LNCAP (cell line): ENCODE data around the gene RANBP1.

Experiments used
- TF ChIP-seq, protein P1 (sequence below): fragments of 450-650 bp; IDR thresholded peaks from 2 replicates; pipeline ENCODE4 v1.5.1; 2017; ENCODE audit warnings: mild to moderate bottlenecking

Gene RANBP1

DNA sequence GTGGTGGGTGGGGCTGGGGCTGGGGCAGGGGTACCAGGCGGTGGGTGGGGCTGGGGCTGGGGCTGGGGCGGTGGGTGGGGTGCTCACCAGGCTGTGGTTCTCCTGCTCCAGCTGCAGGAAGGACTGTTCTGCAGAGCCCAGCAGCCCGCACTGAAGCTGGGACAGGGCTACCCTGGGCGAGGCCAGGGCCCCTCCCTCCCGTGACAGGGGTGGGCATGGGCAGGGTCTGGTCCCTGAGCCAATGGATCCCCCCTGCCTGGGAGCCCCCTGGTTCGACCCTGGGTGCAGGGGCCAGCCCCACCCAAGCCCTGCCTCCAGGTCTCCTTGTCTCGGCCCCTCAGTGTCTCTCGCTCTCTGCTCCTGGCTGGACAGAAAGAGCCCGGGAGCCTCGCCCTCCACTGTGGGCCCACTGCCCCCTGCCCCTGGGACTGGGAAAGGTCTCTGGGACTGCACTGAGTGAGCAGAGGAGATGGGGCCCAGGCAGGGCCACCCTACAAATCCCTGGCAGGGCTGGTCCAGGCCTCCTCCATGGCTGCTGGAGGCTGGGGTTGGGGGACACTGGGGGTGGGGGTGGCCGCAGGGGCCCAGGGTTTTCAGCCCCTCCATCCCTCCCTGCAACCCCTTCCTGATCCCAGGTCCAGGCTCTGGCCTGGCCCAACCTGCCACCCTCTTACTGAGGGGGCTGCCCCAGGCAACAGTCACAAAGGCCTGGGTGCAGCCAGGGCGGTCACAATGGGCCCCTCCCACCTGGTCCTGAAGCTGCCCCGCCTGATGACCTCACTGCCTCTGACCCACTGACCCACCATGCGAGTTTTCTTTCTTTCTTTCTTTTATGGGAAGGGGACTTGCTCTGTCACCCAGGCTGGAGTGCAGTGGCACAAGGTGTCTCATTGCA is 34.7 kb downstream of the RANBP1 start, which contains the start of gene CCDC188:
Gene CCDC188 (minus strand): TSS at position 675 of the 895 bp plus-strand sequence. CDS start 69 bp downstream, at position 606.
- TF ChIP-seq, protein P1, sequence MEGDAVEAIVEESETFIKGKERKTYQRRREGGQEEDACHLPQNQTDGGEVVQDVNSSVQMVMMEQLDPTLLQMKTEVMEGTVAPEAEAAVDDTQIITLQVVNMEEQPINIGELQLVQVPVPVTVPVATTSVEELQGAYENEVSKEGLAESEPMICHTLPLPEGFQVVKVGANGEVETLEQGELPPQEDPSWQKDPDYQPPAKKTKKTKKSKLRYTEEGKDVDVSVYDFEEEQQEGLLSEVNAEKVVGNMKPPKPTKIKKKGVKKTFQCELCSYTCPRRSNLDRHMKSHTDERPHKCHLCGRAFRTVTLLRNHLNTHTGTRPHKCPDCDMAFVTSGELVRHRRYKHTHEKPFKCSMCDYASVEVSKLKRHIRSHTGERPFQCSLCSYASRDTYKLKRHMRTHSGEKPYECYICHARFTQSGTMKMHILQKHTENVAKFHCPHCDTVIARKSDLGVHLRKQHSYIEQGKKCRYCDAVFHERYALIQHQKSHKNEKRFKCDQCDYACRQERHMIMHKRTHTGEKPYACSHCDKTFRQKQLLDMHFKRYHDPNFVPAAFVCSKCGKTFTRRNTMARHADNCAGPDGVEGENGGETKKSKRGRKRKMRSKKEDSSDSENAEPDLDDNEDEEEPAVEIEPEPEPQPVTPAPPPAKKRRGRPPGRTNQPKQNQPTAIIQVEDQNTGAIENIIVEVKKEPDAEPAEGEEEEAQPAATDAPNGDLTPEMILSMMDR = no peak

DNA sequence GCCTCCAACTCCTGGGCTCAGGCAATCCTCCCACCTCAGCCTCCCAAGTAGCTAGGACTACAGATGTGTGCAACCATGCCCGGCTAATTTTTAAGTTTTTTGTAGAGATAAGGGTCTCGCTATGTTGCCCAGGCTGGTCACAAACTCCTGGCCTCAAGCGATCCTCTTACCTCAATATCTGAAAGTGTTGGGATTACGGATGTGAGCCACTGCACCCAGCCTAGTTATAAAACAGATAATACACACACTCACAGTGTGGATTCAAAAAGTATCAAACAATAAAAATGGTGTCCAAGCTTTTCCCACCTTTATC is 35.3 kb downstream of the RANBP1 start:
- TF ChIP-seq, protein P1 = no peak

DNA sequence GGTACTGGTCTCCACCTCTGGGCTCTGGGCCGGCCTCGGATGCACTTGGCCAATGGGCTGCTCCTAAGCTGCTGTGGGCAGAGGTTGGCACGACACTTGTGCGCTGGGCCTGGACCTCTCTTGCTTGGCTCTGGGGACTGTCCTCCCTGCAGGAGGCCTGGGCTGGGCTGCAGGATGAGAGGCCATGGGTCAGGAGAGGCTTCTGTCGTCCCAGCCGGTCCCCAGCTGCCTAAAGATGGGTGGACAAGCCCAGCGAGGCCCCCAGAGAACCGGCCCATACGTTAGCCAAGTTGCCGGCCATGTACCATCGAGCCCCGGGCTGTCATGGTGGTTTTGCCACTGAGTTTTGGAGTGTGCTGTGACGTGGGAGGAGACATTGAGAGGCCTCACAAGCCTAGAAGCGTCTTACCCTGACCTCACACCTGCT is 36.6 kb downstream of the RANBP1 start:
- TF ChIP-seq, protein P1 = no peak

DNA sequence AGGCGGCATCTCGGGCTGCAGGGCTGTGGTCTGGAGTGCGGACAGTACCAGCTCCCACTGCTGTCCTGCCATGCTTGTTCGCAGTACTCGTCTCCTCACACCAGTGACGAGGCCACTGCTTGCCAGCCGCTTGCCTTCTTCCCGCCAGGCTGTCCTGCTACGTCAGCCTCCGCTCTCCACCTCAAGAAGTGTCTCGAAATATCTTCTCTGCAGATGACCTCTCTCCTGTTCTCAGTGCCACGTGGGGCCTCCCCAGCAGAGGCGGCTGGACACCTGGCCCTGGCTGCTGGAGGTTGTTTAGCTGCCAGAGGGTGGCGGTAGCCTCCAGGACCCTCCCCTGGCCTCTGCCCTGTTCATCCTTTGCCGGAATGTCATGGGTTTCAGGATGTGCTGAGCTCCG is 38.0 kb downstream of the RANBP1 start:
- TF ChIP-seq, protein P1 = no peak

DNA sequence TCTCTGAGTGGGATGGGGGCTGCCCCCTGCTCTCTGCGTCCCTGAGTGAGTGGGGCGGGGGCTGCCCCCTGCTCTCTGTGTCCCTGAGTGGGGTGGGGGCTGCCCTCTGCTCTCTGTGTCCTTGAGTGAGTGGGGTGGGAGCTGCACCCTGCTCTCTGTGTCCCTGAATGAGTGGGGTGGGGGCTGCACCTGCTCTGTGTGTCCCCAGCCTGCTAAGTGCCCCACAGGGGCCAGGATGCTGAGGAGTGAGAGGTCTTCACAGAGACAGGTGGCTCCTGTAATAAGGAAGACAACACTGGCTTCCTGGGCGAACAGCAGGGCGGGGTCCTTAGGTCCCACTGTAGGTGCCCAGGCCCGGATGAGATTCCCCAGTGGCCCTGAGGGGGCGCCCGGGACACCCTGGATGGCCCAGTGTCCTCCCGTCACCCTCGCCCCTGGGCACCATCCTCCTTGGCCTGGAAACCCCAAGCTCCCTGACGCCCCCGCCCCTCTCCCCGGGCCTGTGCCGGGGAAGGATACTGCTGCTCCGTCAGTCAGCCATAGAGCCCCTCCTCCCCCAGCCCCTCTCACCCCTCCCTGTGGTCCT is 38.8 kb downstream of the RANBP1 start:
- TF ChIP-seq, protein P1 = no peak

DNA sequence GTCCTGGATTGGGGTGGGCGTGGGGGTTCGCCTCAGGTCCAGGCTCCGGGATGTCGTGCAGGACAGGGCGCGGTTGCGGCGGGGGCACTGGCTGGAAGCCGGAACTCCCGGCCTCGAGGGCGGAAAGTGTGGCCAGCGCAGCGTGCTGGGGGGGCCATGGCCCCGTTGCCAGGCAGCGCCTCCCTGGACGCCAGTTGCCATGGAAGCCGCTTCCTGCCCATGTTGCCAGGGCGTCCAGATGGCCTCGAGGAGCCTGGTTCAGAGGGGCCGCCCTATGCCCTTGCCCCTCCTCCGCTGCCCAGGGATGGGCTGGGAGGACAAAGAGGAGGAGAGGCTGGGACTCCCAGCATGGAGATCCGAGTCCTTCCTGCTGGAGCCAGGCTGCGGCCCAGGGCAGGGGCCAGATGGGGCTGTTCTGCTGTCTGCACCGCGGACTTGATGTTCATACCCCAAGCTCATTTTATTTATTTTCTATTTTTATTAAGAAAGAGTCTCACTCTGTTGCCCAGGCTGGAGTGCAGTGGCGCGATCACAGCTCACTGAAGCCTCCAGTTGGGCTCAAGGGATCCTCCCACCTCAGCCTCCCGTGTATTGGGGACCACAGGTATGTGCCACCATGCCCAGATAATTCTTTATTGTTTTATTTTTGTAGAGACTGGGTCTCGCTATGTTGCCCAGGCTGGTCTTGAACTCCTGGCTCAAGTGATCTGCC is 39.6 kb downstream of the RANBP1 start:
- TF ChIP-seq, protein P1 = no peak

DNA sequence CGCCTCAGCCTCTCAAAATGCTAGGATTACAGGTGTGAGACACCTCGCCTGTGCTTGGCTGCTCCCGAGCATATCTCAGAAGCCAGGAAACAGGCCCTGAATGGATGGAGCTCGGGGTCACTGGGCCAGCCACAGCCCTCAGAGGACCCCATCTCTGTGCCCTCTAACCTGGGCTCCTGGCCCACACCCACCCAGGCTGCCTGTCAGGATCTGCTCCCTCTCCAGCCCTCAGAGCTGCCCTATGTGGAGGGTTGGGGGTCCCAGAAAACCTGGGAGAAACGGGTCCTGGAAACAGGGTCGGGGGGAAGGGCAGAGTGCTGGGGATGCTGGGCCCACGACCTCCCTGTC is 40.1 kb downstream of the RANBP1 start:
- TF ChIP-seq, protein P1 = no peak
